HG02973 (cell line): ENCODE data around the gene MGAT5.
A peak's percentile ranks its signal among the peaks of the same experiment; 100 is the strongest.

Source experiments
- ATAC-seq: cut with Tn5 transposase; IDR thresholded peaks from one replicate; pipeline ENCODE4 v1.9.1; 2021; ENCODE audit warnings: moderate library complexity; ENCODE audit not compliant: unreplicated experiment

Gene MGAT5

GRCh38 chr2:134253117-134253704 lies 661 bp upstream of the MGAT5 start:
- peak; percentile 71 for ATAC-seq

DNA sequence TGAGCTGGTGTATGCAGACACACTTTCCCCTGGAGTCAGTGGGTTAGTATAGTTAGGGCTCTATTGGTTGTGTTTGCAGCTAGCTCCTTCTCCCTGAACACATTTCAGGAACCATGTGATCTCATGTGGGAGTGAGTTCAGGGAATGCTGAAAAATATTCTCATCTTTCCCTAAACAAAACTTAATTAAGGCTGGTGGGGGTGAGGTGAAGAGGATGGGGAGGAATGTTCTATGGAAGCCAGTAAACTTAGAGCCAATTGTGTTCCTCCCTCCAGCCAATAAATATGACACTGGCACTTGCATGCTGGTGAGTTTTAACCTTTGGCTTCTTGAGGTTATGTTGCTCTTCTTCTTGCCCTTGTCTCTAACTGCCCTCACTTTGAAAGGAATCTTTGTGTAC lies 952 bp downstream of the MGAT5 start:
- no peak for ATAC-seq

DNA sequence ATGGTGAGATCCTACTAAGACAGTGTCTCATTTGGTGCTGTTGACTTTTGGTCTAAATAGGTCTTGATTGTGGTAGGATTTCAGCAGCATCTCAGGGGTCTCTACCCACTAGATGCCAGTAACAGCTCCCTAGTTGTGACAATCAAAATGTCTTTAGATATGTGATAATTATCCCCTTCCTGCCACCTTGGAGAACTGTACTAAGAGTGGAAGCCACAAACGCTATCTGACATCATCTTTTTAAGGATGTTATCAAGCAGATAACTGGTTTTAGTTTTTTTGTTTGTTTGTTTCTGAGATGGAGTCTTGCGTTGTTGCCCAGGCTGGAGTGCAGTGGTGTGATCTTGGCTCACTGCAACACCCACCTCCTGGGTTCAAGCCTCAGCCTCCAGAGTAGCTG lies 3.1 kb downstream of the MGAT5 start:
- ATAC-seq: no peak

DNA sequence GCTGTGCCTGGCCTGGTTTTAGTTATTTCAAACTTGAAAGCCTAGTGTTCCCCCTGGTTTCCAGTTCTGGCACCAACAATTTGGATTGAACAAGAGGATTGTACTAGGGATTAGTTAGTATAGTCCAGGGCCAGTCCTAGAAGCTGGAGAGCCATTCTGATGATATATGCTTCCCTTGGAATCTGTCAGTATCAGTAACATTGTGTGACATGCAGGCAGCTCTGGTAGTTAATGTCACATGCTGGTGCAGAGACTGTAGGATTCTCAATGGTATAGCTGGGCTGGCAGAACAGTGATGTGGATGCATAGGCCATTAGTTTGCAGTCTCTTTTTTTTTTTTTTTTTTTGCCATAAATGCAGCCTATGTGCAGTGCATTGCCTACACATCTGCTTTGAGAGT lies 3.6 kb downstream of the MGAT5 start:
- no peak for ATAC-seq

- no peak for ATAC-seq
These were observed 4.3 kb downstream of the MGAT5 start for GRCh38 chr2:134257965-134258683.

DNA sequence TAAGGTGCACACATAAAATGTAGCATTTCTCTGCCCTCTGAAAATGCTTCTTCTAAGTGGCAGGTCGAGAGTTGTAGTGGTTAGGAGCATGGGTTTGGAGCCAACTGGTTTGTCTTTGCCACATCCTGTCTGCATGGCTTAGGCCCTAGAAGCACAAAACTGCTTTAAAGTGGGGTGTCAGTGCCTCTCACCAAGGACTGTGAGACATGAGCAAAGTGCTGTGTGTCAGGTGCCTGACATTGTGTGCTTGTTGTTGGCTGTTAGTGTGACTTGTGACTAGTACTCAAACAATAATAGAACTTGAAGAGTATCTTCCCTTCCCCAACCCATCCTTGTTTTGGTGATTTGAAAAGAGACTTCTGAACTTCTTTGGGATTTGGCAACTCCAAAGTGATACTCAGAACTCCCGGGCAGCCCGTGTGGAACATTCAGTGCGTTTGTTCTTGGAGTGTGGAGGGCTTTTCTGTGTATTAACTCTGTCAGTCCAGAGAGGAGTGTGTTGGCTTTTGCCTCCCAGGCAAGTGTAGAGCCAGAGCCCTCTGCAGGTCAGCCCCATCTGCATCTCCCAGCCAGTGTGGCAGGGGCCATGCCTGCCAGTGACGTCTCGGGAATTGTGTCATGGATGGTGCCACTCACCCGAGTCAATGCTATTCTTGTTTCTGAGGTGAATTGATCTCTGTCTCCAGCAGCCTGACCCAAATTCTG lies 5.0 kb downstream of the MGAT5 start:
- no peak for ATAC-seq

DNA sequence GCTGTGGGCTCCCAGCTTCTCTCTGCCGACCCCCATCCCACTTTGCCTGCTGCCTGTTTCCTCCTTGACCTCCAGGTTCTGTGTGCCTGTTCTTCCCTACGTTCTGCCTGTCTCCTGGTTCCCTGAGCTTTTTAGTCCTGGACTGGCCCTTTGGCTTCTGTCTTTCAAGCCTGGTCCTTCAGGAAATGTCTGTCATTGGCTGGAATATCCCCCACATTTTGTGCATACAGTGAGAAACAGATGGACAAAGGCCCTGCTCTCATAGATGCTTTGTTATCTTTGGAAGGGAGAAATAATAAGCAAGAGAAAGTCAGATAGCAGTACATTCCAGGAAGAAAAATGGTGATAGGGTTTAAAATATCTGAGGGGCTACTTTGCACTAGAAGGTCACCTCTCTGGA lies 5.7 kb downstream of the MGAT5 start:
- ATAC-seq: no peak

DNA sequence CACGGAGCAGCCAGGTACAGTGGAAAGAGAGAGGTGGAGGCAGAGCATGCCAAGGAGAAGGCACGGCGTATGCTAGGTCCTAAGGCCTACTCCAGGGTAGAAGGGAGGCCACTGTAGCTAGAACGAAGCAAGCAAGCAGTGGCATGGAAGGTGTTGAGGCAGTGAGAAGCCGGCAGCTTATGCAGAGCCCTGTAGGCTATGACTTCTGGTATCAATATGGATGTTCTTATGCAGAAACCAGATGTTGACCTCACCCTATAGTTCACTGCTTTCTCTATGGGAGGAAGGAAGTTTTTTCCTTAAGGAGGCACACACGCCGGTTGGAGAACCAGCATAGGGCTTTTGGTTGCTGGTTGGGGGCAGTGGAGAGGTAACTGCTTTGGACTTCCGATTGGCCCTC lies 6.1 kb downstream of the MGAT5 start:
- no peak for ATAC-seq

DNA sequence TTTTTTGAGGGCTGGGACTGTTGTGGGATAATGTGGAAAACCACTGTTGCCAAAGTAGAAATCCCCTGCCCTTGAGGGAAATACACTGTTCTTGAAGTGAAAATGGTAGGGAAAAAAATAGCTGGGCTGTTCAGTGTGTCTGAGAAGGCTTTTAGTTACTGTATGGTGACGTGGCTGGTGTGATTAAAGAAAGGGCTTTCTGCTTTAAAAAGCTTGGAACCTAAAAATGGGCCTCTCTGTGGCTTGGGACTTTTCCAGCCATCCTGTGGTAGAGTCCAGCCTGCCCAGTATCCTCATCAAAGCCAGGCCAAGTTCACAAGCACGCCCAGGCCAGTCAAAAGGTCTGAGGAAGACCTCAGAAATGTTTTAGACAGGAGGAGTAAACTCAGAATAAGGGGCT lies 6.8 kb downstream of the MGAT5 start:
- ATAC-seq: no peak

GRCh38 chr2:134261398-134262131 lies 7.7 kb downstream of the MGAT5 start:
- ATAC-seq: peak; percentile 65

- ATAC-seq: no peak
These were observed 8.8 kb downstream of the MGAT5 start for GRCh38 chr2:134262684-134263083.

DNA sequence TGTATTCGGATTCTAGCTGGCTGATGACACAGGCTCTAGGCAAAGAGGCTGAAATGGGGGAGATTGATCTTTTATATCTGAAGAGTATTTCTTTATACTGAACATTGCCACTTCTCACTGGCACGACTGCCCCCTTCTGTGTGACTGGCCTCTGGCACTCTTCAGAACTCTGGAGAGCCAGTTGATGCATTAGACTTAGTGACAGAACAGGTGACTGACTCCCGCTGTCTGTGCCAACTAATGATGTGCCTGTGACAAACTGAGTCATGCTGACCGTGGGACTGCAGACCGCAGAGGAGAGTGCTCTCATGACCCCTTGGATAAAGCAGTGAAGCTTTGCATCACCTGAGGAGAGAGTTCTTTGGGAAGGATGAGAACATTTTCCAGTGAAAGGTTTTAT lies 14.4 kb downstream of the MGAT5 start:
- ATAC-seq: no peak

DNA sequence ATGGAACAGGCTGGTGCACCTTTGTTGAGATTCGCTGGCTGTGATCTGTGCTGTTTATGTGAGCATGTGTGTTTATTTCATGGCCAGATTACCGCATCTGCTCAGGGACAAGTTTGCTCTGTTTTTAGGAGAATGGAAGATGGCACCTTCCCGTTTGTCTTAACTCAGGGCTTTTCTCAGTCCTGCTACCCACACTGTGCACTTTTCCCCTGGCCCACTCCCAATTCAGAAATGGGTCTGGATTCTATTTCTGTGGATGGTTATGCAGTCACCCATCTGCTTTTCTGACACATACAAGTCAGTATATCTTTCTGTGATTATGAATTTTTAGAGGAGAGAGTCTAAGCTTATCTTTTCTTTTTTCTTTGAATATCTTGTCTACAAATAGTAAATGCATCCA lies 15.4 kb downstream of the MGAT5 start:
- no peak for ATAC-seq

- ATAC-seq: no peak
These were observed 16.3 kb downstream of the MGAT5 start for GRCh38 chr2:134269972-134270735.

GRCh38 chr2:134271758-134272157 lies 17.9 kb downstream of the MGAT5 start:
- no peak for ATAC-seq

DNA sequence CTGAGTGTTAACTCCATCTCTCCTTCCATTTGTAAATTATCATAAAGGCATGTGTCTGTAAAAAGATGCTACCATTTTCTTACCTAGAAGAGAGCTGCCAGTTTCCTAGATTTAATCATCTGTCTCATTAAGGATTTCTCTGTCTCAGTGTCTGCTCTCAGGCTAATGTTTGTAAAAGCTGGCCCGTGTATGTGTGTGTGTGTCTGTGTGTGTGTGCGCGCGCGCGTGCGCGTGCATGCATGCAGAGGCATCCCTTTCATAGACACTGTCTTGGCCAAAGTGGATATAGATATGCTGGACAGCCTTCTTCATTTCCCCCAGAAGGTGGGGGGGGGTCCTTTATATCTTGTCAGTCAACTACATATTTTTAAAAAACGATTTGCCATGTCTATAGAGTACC lies 18.9 kb downstream of the MGAT5 start:
- no peak for ATAC-seq

DNA sequence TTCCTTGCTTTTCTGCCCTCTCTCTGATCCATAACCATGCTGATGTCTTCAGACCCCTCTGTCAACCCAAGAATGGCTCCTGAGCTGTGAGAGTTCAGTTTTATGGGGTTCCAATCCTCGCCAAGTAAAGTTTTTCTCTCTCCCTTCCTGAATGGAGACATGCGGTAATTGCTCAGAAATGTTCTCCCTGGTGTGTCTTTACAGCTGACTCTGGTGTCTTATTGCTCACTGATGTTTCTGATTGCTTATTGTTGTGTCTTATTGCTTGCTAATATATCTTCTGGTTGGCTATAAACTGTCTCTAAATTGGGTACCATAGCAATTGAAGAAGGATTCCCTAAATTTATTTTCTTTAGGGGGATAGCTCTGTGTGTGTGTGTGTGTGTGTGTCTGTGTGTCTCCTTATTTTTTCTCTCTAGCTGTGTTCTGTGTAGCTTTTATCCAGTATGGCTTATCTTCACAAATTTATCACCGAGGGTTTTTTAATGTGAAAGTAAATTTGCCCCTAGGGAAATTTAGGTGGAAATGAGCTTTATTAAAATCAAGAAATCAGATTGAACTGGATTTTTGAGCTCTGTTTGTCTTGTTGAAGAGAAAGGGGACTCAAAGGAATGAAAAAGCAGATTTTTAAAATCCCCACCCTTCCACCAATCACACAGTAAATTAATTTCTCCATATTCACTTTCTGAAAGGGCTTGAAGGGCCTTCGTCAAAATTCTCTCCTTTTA lies 19.5 kb downstream of the MGAT5 start:
- ATAC-seq: no peak

- ATAC-seq: no peak
These were observed 20.2 kb downstream of the MGAT5 start for GRCh38 chr2:134274121-134274520.

DNA sequence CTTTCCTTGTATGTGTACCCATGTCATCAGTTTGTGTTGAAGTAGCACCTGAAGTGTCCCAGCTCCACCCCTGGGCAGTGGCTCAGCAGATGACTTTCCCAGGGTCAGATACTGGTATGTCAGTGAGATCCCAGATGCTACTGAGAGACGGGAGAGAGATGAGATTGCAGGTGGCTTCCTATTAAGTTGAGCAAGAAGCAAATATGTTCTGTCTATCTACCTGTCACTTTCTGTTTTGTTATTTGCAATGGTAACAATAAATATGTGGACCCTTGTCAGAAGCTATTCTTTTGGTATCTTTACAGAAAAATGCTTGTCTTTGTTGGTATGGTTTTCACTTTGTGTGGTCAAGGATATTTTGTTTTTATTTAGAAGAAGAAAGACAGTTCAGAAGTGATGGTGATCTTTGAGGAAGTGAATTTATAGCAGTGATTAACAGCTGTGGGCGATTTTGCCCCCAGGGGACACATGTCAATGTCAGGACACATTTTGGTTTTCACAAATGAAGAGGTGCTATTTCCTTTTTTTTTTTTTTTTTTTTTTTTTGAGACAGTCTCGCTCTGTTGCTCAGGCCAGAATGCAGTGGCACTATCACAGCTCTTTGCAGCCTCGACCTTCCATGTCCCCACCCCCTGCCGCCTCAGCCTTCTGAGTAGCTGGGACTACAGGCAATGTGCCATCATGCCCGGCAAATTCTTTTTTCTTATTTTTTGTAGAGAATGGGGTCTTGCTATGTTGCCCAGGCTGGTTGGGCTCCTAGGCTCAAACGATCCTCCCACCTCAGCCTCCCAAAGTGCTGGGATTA lies 21.4 kb downstream of the MGAT5 start:
- ATAC-seq: peak; percentile 61
